ENCODE measurements around the gene NOMO2.

GRCh38 chr16:18582902-18583301 is 21.0 kb upstream of the NOMO2 start:
- TF ChIP-seq CTCF (IDR thresholded peaks at IDR 0.05) (no peak), MAFK (IDR thresholded peaks at IDR 0.05; ENCODE audit: partially characterized antibody) (no peak), MAX (IDR thresholded peaks at IDR 0.05) (no peak), CHD2 (IDR thresholded peaks at IDR 0.05; ENCODE audit: low read length, partially characterized antibody) (no peak), POLR2AphosphoS2 (conservative IDR thresholded peaks at IDR 0.05; ENCODE audit: low read length) (no peak), CBX8 (IDR thresholded peaks at IDR 0.05) (no peak)
- TF ChIP-seq, protein P1, sequence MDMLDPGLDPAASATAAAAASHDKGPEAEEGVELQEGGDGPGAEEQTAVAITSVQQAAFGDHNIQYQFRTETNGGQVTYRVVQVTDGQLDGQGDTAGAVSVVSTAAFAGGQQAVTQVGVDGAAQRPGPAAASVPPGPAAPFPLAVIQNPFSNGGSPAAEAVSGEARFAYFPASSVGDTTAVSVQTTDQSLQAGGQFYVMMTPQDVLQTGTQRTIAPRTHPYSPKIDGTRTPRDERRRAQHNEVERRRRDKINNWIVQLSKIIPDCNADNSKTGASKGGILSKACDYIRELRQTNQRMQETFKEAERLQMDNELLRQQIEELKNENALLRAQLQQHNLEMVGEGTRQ (IDR thresholded peaks at IDR 0.05) = no peak
